GM21515 (cell line): ENCODE data around the gene TEX9.

Experiments used
- ATAC-seq: cut with Tn5 transposase; IDR thresholded peaks from one replicate; pipeline ENCODE4 v1.9.1; 2021; ENCODE audit not compliant: unreplicated experiment

TEX9 gene

GRCh38 chr15:56440214-56440770, 75.1 kb downstream of the TEX9 start:
- ATAC-seq, result no peak

DNA sequence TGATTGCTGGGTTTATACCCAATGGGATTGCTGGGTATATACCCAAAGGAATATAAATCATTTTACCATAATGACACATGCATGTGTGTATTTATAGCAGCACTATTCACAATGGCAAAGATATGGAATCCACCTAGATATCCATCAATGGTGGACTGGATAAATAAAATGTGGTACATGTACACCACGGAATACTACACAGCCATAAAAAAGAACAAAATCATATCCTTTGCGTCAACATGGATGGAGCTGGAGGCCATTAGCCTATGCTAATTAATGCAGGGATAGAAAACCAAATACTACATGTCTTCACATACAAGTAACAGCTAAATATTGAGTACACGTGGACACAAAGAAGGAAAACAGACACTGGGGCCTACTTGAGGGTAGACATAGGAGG, 77.1 kb downstream of the TEX9 start:
- no peak for ATAC-seq

GRCh38 chr15:56445746-56446145, 80.5 kb downstream of the TEX9 start:
- no peak for ATAC-seq

GRCh38 chr15:56454836-56455235, 89.6 kb downstream of the TEX9 start:
- no peak for ATAC-seq

DNA sequence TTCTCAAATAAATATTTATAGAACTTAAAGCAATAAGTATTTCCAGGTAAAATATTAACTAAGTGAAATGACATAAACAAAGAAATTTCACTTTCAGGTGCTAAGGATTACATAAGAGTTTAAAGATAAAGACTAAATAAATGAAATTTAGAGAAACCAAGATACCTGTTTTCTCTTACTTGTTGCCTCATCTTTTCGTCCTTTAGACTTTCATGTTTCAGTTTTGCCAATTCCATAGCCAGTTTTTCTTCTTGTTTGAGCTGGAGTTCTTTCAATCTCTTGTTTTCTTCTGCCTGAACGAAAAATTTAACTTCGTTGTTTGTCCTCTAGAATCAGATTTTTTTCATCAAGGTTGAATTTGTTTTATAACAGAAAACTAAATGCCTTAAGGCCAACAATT, 91.0 kb downstream of the TEX9 start:
- no peak for ATAC-seq

GRCh38 chr15:56459096-56459495, 93.9 kb downstream of the TEX9 start:
- ATAC-seq, result no peak

GRCh38 chr15:56460071-56460470, 94.8 kb downstream of the TEX9 start:
- no peak for ATAC-seq

DNA sequence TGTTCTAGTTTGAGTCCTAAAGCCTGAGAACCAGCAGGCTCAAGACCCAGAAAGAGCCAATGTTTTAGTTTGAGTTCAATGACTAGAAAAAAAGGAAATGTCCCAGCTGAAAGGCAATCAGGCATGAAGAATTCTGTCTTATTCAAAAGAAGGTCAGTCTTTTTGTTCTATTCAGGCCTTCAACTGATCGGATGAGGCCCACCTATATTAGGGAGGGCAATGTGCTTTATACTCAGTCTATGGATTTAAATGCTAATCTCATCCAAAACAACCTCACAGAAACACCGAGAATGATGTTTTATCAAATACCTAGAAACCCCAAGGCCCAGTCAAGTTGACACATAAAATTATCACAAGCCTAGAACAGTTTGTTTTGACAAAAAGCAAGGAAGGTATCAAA, 95.7 kb downstream of the TEX9 start:
- no peak for ATAC-seq

GRCh38 chr15:56464893-56465520, 99.8 kb downstream of the TEX9 start, which contains the start of gene MNS1:
MNS1 (minus strand) TSS chr15:56465137; CDS start chr15:56464972, 165 bp downstream.
- peak; percentile 100 for ATAC-seq

GRCh38 chr15:56467616-56468015, 102.4 kb downstream of the TEX9 start:
- ATAC-seq, result no peak

GRCh38 chr15:56468401-56468800, 103.2 kb downstream of the TEX9 start:
- peak; percentile 44 for ATAC-seq

GRCh38 chr15:56469483-56469882, 104.3 kb downstream of the TEX9 start:
- no peak for ATAC-seq

DNA sequence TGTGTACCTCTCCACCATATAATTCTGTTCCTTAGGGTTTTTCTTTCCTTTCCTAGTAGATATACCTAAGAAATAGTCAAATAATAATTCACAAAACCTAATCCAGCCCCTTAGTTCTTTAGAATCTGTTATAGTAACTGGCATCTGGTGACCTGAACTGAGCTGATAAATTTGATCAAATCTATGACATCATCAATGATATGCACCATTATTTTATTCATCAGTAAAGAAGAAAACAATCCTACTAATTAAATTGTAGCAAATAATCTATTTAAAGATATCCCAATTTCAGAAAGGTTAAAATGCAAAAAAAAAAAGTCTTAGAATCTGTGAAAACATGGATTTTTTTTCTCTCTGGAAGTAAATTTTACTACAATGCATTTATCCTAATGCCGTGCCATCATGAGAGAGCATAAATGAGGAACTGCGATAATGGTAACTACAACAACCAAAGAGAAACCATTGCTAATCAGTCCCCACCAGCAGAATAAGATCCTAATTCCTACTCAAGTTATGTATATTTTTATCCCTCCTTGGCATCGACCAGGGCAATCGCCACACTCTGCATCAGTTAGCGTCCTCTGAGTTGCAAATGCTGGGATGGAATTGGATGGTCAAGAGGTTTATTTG, 106.3 kb downstream of the TEX9 start:
- ATAC-seq, result no peak

DNA sequence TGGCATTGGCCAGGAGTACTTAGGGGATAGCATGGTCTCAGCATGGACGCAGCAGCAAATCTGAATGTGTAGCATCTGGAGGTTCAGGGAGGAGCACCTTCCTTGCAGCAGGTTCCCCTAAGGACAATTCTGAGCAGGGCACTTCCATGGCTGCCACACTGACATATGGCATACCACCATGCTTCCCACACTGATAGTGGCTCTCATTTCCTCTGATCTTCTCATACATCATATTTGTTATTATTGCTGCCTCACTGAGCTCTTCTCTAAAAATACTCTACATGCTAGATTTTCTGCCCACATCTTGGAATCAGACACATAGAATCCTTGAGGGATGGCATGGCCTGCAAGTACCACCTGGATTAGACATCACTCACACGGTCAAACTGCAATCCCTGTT, 107.1 kb downstream of the TEX9 start:
- no peak for ATAC-seq

DNA sequence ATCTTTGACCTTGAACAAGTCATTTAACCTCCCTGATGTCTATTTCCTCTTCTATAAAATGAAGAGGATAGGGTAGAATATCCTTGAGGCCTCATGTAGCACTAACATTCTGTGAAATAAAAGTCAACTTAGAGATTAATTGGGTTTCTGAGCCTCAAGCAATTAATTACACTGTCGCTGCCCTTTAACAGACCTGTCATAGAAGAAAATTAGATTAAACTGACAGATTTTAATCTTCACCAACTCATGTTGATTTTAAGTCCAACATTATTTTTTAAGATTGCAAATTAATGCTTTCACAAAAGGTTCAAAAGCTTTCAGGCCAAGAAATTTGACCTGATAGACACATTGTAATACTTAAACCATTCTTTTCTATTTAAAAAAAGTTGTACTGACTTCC, 107.8 kb downstream of the TEX9 start:
- ATAC-seq, result no peak

- ATAC-seq, result no peak
Measured at GRCh38 chr15:56475351-56475750, 110.1 kb downstream of the TEX9 start.
